GM12801 (cell line): ENCODE data around the gene RALGAPB.

Experiments
- TF ChIP-seq, protein P1 (sequence below): IDR thresholded peaks from one replicate; pipeline ENCODE4 v1.5.1; 2011; ENCODE audit warnings: control low read depth; ENCODE audit not compliant: insufficient read length; ENCODE audit errors: extremely low read depth

RALGAPB gene

DNA sequence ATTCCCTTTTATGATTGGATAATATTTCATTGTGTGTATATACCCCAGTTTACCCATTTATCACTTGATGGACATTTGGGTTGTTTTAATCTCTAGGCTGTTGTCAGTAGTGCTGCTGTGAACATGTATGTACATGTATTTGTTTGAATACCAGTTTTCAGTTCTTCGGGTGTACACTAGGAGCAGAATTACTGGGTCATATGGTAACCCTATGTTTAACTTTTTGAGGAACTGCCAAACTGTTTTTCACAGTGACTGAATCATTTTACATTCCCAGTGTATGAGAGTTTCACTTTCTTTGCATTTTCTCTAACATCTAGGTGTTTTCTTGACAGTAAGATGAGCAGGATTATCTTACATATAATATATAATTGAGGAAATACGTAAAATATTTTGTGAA lies 63.7 kb downstream of the RALGAPB start:
- TF ChIP-seq, protein P1, sequence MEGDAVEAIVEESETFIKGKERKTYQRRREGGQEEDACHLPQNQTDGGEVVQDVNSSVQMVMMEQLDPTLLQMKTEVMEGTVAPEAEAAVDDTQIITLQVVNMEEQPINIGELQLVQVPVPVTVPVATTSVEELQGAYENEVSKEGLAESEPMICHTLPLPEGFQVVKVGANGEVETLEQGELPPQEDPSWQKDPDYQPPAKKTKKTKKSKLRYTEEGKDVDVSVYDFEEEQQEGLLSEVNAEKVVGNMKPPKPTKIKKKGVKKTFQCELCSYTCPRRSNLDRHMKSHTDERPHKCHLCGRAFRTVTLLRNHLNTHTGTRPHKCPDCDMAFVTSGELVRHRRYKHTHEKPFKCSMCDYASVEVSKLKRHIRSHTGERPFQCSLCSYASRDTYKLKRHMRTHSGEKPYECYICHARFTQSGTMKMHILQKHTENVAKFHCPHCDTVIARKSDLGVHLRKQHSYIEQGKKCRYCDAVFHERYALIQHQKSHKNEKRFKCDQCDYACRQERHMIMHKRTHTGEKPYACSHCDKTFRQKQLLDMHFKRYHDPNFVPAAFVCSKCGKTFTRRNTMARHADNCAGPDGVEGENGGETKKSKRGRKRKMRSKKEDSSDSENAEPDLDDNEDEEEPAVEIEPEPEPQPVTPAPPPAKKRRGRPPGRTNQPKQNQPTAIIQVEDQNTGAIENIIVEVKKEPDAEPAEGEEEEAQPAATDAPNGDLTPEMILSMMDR = no peak

DNA sequence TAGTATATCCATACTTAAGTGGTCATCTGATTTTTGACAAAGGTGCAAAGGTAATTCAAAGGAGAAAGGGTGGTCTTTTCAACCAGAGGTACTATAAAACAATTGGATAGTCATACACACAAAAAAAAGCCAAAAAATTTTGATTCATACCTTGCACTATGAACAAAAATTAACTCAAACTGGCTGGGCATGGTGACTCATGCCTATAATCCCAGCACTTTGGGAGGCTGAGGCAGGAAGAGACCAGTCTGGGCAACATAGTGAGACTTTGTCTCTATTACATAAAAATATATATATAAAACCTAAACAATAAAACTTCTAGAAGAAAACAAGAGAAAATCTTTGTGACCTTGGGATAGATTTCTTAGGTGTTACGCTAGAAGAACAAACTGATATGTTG lies 64.5 kb downstream of the RALGAPB start:
- TF ChIP-seq, protein P1 = no peak

DNA sequence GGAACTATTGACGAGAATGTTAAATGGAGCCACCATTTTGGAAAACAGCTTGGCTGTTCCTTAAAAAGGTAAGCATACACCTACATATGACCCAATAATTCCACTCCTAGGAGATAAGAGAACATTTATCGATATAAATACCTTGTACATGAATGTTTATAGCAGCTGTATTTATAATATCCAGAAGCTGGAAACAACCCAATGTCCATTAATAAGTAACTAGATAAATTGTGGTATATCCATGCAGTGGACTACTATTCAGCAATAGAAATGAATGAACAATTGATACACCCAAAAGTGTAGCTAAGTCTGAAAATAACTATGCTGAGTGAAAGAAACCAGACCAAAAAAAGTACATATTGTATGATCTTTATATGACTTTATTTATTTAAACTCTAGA lies 66.1 kb downstream of the RALGAPB start:
- TF ChIP-seq, protein P1 = no peak

DNA sequence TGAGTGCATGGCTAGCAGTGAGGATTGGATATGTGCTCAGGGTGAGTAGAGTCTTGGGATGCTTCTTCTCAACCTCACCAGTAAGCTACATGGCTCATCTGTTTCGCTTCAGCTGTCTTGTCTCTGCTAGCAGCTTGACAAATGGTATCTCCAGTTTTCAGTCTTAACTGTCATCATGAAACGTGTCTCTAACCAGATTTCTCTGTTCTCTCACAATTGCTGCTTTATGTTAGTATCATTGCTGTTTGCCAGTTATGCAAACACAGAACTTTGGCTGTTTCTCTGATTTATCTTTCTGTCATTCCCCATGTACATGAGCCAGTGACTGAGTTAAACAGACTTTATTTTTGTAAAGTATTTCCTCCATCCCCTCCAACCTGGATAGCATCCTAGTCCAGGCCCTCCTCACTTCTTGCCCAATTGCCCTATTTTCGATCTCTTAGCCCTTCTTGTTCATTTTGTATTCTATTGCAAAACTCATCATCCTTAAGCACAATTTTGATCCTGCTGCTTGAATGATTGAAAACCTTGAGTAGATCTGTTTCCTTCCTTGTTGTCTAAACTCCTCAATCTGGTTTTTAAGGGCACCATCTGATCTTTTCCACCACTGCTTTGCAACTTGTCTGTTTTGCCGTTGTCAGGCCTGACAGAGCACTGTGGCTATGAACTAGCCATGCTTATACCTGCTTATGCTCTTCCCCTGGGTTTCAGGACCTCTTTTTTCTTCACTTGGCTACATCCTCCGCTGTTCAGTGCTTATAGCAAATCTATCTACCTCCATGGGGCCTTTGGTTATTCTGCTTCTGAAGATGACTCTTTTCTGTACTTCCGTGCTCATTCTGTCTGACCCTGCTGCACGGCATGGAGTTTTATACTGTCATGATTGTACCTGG lies 70.6 kb downstream of the RALGAPB start:
- TF ChIP-seq, protein P1 = no peak

DNA sequence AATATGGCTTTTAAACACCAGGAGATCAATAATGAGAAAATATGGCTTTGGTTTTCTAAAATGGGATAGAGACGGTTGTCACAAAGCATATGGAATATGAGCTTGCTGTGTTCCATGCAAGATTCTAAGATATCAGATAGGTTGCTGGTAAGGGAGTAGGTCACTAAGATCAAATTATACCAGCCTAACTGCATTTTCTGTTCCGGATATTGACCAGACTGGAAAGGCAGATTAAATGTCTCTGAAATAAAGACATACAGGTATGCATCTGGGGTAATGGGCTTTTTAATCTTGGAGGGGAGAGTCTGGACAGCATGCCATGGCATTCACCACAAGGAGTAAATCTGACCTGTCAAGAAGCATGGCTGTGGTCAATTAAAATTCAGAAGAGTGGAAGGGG lies 73.1 kb downstream of the RALGAPB start:
- TF ChIP-seq, protein P1 = no peak

DNA sequence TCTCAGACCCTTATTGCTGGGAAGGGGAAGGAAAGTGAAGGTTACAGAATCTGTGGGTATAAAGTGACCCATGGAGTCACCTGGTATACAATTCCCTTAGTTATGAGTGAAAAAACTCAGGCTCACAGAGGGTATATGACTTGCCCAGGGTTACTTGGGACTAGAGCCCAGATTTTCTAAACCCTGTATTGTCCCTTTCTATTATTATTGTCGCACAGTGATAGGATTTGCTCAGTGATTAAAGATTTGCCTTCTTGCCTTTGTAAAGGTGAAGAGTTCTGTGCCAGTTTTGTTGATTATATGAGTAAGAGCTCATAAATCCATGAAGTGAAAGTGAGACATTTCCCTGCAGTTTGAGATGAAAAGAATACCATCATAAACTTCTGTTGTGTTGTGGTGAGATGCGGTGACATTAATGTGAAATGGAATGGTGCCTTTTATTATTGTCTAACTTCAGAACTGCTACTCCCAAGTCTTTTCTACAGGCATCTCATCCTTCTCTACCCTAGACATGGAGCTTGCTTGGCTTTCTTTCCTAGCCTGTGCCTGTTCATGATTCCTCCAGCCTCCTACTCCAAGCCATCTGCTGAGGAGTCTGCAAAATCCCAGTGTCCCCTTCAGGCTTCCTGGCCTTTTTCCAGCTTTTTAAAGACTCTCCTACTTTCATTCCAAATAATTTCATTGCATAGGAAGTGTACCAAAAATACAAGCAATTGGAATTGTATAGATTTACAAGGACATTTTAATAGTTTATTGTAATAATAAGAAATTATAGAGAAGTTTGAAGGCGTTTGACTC lies 74.8 kb downstream of the RALGAPB start:
- TF ChIP-seq, protein P1 = no peak

DNA sequence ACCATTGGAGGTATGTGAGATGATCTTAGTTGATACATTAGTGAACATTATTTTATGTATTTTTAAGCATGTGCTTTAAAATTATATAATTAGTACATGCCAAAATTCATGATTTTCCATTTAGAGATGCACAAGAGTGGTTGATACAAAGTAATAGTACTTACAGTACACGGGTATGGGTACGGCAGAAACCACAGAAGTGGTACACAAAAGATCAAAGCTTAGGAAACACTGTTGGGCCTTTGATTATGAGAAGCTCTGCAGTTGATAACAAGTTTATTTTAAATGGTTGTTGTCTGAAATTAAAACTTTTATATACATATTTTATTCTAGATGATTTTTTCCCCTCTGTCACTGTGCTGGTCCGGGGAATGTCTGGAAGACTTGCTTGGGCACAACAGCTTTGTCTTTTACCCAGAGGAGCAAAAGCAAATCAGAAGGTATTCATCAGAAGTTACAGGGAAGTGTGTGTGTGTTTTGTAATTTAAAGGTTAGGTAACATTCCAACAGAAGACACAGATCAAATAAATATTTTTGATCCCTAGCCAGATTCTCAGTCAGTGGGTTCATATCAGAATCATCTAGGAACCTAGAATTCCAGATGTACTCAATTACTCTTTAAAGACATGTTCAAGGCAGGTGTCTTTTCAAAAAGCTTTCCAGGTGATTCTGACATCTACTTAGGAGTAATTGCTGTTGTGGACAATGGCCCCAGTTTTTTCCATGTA lies 75.9 kb downstream of the RALGAPB start:
- TF ChIP-seq, protein P1 = no peak
